ENCODE data around the gene DPF1. TPM values are rescaled to one million over a fixed set of nuclear protein-coding genes. Genes with fewer than 3 reads are reported as not detected.
"Not testable (repeated sequence)": the region's sequence is repeated elsewhere in the genome, so short reads cannot be mapped to it uniquely, and the experiment has no call there.

DPF1 gene
- total and polyA plus RNA-seq, 2 experiments from 2014 or later, result 1.2 to 2.7 TPM

- Histone ChIP-seq H3K4me2 (no peak overlapping the region), H4K20me1 (ENCODE audit: insufficient read depth, poor library complexity, severe bottlenecking) (no peaks in the 10 kb centered on the region), H3K9me3 (ENCODE audit: low read depth) (no peaks in the 10 kb centered on the region), H2AFZ (no peak overlapping the region), H3K79me2 (no peaks in the 10 kb centered on the region), H3K4me1 (ENCODE audit: insufficient read depth) (no peaks in the 10 kb centered on the region), H3K36me3 (replicated peaks; ENCODE audit: insufficient read depth, low read depth) (no peaks in the 10 kb centered on the region), H3K4me3 (no peak overlapping the region), H3K27me3 (peaks cover 6% of the 10 kb centered on the region), H3K27ac (no peak overlapping the region), H3K9me2 (replicated peaks; ENCODE audit: insufficient read depth) (no peaks in the 10 kb centered on the region)
- no peak for DNase-seq (ENCODE audit: low spot score)
- 97% methylated on average over 4 of the region's 4 CpGs for WGBS (ENCODE audit: low lambda C conversion rate, missing lambda C conversion rate)
- TF ChIP-seq EZH2 (IDR thresholded peaks at IDR 0.05; ENCODE audit: borderline replicate concordance), result no peak
These were observed 10.6 kb upstream of the DPF1 start for GRCh38 chr19:38234615-38235014.

GRCh38 chr19:38233740-38234251 is 9.8 kb upstream of the DPF1 start:
- WGBS (ENCODE audit: low lambda C conversion rate, missing lambda C conversion rate), result 27% methylated on average over 6 of the region's 7 CpGs
- DNase-seq (ENCODE audit: low spot score), result peak; percentile 88
- Histone ChIP-seq H3K79me2 (no peaks in the 10 kb centered on the region), H3K4me2 (no peak overlapping the region), H3K36me3 (replicated peaks; ENCODE audit: insufficient read depth, low read depth) (no peaks in the 10 kb centered on the region), H3K9me3 (ENCODE audit: low read depth) (no peaks in the 10 kb centered on the region), H3K27me3 (peaks cover 11% of the 10 kb centered on the region), H3K27ac (no peak overlapping the region), H3K9me2 (replicated peaks; ENCODE audit: insufficient read depth) (no peaks in the 10 kb centered on the region), H4K20me1 (ENCODE audit: insufficient read depth, poor library complexity, severe bottlenecking) (no peaks in the 10 kb centered on the region), H2AFZ (no peak overlapping the region), H3K4me1 (ENCODE audit: insufficient read depth) (peaks cover 5% of the 10 kb centered on the region), H3K4me3 (no peak overlapping the region)
- TF ChIP-seq CTCF (IDR thresholded peaks at IDR 0.05; ENCODE audit: poor library complexity) (peak; percentile 79), EZH2 (IDR thresholded peaks at IDR 0.05; ENCODE audit: borderline replicate concordance) (no peak)

- 85% methylated on average over 7 of the region's 7 CpGs for WGBS (ENCODE audit: low lambda C conversion rate, missing lambda C conversion rate)
- TF ChIP-seq EZH2 (IDR thresholded peaks at IDR 0.05; ENCODE audit: borderline replicate concordance), result no peak
- H3K4me2 ChIP-seq, result no peak overlapping the region
These were observed 7.9 kb upstream of the DPF1 start for GRCh38 chr19:38231918-38232317.

GRCh38 chr19:38230506-38231133 is 6.6 kb upstream of the DPF1 start:
- H3K27ac ChIP-seq; H4K20me1 ChIP-seq (ENCODE audit: insufficient read depth, poor library complexity, severe bottlenecking); H2AFZ ChIP-seq; H3K9me3 ChIP-seq (ENCODE audit: low read depth); H3K36me3 ChIP-seq (replicated peaks; ENCODE audit: insufficient read depth, low read depth); H3K9me2 ChIP-seq (replicated peaks; ENCODE audit: insufficient read depth); H3K4me2 ChIP-seq; DNase-seq (ENCODE audit: low spot score); H3K79me2 ChIP-seq; H3K4me3 ChIP-seq: not testable (repeated sequence)
- 81% methylated on average over 1 of the region's 3 CpGs for WGBS (ENCODE audit: low lambda C conversion rate, missing lambda C conversion rate)
- H3K27me3 ChIP-seq, result peaks cover 26% of the 10 kb centered on the region
- H3K4me1 ChIP-seq (ENCODE audit: insufficient read depth), result peaks cover 12% of the 10 kb centered on the region

More at GRCh38 chr19:38231918-38232317, 7.9 kb upstream of the DPF1 start:
- Histone ChIP-seq H3K9me2 (replicated peaks; ENCODE audit: insufficient read depth) (no peaks in the 10 kb centered on the region), H3K4me1 (ENCODE audit: insufficient read depth) (peaks cover 12% of the 10 kb centered on the region), H3K36me3 (replicated peaks; ENCODE audit: insufficient read depth, low read depth) (no peaks in the 10 kb centered on the region), H2AFZ (no peak overlapping the region), H3K4me3 (no peak overlapping the region), H4K20me1 (ENCODE audit: insufficient read depth, poor library complexity, severe bottlenecking) (no peaks in the 10 kb centered on the region), H3K9me3 (ENCODE audit: low read depth) (no peaks in the 10 kb centered on the region), H3K27ac (no peak overlapping the region), H3K27me3 (peaks cover 23% of the 10 kb centered on the region), H3K79me2 (no peaks in the 10 kb centered on the region)
- DNase-seq (ENCODE audit: low spot score), result no peak

- H3K4me1 ChIP-seq (ENCODE audit: insufficient read depth), result peaks cover 12% of the 10 kb centered on the region
- no peak overlapping the region for H2AFZ ChIP-seq
- H4K20me1 ChIP-seq (ENCODE audit: insufficient read depth, poor library complexity, severe bottlenecking), result no peaks in the 10 kb centered on the region
- H3K36me3 ChIP-seq (replicated peaks; ENCODE audit: insufficient read depth, low read depth), result no peaks in the 10 kb centered on the region
- no peaks in the 10 kb centered on the region for H3K79me2 ChIP-seq
- H3K4me2 ChIP-seq, result peak overlapping the region; percentile 93
- H3K9me2 ChIP-seq (replicated peaks; ENCODE audit: insufficient read depth), result no peaks in the 10 kb centered on the region
- peak; percentile 88 for DNase-seq (ENCODE audit: low spot score)
- H3K27ac ChIP-seq, result no peak overlapping the region
- peaks cover 26% of the 10 kb centered on the region for H3K27me3 ChIP-seq
- H3K9me3 ChIP-seq (ENCODE audit: low read depth), result no peaks in the 10 kb centered on the region
- H3K4me3 ChIP-seq, result no peak overlapping the region
- WGBS (ENCODE audit: low lambda C conversion rate, missing lambda C conversion rate), result 0% methylated on average over 25 of the region's 54 CpGs
- TF ChIP-seq EZH2phosphoT487 (IDR thresholded peaks at IDR 0.05; ENCODE audit: low read depth, severe bottlenecking, unreplicated experiment), result no peak
- TF ChIP-seq EZH2 (IDR thresholded peaks at IDR 0.05; ENCODE audit: borderline replicate concordance), result no peak
These were observed 5.6 kb upstream of the DPF1 start for GRCh38 chr19:38229585-38230073.
